Measurements from ENCODE around the gene AMMECR1. TPM values are rescaled to one million over a fixed set of nuclear protein-coding genes. Genes with fewer than 3 reads are reported as not detected.
"Not testable (repeated sequence)": the region's sequence is repeated elsewhere in the genome, so short reads cannot be mapped to it uniquely, and the experiment has no call there.

The AMMECR1 gene
- total RNA-seq, 1 donor from 2014 or later: 12.0 TPM

- DNase-seq: no peak
Measured at GRCh38 chrX:110257889-110258288, 60.0 kb downstream of the AMMECR1 start.

- no peak for DNase-seq
Measured at GRCh38 chrX:110252711-110253110, 65.2 kb downstream of the AMMECR1 start.

- DNase-seq: no peak
Measured at GRCh38 chrX:110251961-110252360, 65.9 kb downstream of the AMMECR1 start.

GRCh38 chrX:110251526-110251925, 66.4 kb downstream of the AMMECR1 start:
- DNase-seq: no peak

DNA sequence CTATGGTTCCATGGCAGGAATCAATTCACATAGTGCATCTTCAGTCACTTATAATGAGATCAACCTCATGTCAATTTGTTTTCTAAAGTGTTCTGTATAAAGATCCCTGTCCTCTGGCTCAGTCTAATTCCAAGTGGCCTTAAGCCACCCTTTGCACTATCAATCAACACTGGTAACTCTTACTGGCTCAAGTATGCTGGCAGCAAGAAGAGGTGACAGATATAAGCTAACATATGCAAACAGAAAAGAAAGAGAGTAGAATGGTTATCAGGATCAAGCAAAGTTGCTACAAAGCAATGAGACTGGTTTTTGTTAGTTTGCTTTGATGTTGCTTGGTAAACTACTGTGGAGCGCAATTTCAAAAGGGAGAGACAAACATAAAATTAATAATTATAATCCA, 67.0 kb downstream of the AMMECR1 start:
- no peak for DNase-seq

DNA sequence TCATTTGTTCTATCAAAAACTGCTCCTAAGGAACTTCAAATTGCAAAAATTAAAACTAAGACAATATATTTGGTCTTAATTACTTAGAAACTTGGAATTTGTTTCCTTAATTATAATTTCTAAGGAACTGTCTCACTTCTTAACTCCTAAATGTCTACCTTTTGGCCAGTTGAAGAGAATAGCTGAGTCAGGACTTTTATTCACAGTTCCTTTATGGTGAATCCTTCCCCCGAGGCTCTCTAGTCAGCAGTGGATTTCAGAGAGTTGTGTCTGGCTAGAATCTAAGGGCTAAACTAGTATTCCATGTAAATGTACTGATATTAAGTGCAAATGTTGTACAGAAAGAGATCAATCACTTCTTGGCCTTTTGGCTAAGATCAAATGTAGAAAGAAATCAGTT, 69.3 kb downstream of the AMMECR1 start:
- DNase-seq: no peak

DNA sequence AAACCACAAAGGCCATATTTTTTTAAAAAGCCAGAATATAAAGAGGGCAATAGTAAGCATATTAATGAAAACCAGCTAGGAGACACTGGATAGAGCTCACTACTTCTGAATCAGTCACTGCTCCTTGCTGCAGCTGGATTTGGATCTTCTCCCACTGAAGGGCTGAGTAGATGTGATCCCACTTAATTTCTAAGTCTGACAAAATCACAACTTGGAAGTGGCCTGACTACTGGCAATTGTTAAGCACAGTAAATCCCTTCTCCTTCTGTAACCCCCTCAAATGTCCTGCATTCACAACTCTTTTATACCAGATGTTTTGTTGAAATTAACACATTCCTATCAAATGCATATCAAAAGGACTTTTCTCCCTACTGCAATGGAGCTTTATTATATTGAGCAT, 72.9 kb downstream of the AMMECR1 start:
- no peak for DNase-seq

DNA sequence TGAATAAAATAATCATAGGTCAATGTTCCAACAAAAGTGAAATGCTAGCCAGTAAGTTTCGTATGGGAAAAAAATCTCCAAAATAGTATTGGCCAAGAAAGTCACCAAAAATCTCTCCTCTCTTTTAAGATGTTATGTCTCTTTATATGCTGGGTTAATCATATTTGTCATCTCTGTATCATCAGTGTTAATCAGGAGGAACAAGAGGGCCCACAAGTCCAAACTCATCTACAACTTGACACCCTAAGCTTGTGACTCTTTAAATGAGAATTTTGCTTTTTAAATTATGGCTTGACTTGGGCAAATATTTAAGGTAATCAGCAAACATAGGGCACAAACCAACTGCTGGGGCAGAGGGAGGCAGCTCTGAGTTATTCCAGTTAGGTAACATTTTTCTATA, 75.5 kb downstream of the AMMECR1 start:
- DNase-seq: no peak

- DNase-seq: no peak
Measured at GRCh38 chrX:110241816-110242215, 76.1 kb downstream of the AMMECR1 start.

DNA sequence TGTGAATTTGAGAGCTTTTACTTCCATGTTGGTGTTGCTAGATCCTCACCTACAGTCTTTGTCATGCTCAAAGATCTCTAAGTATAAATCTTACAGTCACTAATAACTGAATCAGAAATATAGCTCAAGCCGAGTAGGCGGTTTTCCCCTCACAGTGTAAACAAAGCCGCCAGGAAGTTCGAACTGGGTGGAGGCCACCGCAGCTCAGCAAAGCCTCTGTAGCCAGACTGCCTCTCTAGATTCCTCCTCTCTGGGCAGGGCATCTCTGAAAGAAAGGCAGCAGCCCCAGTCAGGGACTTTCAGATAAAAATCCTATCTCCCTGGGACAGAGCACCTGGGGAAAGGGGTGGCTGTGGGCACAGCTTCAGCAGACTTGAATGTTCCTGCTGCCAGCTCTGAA, 79.6 kb downstream of the AMMECR1 start:
- not testable (repeated sequence) for DNase-seq

GRCh38 chrX:110231485-110231884, 86.4 kb downstream of the AMMECR1 start:
- not testable (repeated sequence) for DNase-seq

DNA sequence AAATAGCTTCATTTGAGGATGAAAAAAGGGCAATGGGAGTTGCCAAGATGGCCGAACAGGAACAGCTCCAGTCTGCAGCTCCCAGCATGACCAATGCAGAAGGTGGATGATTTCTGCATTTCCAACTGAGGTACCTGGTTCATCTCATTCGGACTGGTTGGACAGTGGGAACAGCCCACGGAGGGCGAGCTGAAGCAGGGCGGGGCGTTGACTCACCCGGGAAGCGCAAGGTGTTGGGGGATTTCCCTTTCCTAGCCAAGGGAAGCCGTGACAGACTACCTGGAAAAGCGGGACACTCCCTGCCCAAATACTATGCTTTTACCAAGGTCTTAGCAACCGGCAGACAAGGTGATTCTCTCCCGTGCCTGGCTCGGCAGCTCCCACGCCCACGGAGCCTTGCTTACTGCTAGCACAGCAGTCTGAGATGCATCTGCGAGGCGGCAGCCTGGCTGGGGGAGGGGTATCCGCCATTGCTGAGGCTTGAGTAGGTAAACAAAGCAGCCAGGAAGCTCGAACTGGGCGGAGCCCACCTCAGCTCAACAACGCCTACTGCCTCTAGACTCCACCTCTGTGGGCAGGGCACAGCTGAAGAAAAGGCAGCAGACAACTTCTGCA, 88.3 kb downstream of the AMMECR1 start:
- not testable (repeated sequence) for DNase-seq

- no peak for DNase-seq
Measured at GRCh38 chrX:110228453-110228852, 89.4 kb downstream of the AMMECR1 start.

DNA sequence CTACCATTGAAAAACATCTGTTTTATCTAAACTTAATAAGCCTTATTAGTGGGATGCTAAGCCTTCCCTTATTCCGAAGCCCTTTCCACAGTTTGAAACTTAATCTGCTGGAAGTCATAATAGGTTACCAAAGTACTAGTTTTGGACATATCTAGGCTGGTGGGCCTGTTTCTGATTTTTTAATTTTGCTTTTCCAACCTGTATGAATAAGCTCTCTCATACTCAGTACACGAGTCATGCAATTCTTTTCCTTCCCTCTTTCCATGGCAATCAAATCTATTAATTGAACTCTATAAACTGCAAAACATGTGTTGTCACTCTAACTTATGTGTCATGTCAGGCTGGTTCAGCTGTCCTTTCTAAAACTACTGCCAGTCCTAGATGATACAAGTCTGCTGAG, 91.0 kb downstream of the AMMECR1 start:
- no peak for DNase-seq

DNA sequence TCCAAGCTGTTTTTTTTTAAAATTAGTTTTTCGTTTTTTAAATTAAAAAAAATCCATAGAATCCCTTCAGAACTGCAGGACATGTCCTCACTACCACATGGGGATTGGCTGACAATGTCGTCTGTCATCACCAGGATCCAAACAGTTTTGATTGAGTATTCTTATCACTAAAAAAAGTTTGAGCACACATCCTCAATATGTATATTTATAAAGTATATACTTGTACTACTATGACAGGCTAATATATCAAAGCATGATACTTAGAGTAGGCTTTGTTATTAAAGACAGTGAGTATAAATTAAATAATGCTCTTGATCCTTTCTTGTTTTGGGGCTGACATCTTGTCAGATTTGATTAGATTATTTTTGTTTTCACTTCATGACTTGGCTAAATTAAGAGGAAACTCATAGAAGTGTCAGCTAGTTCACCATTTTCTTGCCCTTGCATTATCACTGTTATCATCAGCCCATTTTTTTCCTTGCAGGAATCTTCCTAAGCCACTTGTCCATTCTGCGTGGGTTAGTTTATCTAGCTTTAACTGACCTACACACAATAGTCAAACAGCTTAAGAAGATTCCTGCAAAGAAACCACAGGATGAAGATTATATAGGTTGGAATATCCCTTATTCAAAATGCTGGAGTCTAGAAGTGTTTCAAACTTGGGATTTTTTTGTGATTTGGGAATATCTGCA, 92.8 kb downstream of the AMMECR1 start:
- no peak for DNase-seq

DNA sequence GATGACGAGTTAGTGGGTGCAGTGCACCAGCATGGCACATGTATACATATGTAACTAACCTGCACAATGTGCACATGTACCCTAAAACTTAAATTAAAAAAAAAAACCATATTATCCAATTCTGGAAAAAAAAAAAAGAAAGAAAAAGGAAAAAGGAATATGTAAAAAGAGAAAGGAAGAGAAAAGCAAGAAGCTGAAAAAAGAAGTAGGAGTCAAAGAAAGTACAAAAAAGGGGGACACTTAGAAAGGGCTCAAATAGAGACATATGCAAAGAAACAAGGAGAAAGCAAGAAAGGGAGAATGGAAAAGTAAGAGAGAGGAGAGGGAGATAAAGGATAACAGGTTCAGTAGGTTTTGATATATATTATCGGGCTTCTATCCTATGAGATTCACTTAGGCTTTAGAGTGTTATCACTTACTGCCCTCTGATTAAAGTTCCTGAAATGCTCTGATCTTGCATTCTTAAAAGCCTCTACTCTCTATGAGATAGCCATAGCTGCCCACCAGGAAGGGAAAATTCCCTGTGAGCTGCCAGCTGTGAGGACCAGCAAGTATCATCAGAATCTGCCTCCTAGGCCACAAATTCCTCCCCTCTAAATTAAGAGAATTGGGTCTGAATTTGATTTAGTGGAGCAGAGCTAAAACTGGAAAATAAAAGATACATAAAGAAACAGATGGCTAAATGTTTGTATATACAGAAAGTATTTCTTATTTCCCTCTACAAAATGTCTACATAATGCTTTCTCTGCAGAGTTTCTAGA, 95.2 kb downstream of the AMMECR1 start:
- DNase-seq: no peak

GRCh38 chrX:110219920-110220319, 98.0 kb downstream of the AMMECR1 start:
- no peak for DNase-seq

DNA sequence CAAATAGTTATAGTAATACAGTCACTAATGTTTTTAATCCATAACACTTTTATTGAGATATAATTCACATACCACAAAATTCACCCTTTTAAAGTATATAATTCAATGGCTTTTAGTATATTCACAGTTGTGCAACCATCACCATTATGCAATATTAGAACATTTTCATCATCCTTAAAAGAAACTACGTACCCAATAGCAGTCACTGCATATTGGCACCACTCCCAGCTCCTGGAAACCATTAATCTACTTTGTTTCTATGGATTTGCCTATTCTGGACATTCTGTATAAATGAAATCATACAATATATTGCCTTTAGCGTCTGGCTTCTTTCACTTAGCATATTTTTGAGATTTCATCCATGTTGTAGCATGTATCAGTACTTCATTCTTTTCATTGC, 99.3 kb downstream of the AMMECR1 start:
- no peak for DNase-seq

DNA sequence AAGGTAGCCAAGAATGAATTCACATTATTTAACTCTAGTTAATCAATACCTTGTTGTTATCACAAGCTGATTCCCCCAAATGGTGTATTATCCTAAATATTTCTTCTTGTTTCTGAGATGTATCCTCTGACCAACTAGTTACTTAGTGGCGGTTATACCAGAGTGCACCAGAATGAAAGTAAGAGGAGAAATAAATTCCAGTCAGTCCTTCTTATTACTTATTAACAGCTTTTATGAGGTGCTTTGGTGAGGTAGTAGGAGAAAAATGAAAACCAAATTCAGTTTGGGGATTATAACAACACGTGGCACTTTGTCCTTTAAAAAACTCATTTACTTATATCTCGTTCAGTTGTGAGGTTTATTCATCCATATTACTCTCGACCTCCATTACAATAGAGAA, 101.9 kb downstream of the AMMECR1 start:
- DNase-seq: no peak

DNA sequence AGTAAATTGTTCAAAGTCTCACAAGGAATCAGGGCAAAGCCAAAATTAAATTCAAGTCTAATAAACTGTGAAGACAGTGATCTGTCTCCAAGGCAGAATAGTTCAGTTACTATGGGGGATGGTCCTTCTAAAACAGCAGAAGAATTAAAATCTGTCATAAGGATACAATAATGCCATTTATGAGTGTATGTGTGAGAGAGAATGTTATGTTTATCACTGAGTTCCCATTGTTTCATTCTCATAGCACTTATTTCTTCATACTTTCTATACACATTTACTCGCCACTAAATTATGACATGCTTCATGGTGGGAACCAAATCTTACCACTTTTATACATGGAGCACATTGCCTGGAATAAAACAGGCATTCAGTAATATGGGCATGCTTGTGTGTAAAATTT, 102.5 kb downstream of the AMMECR1 start:
- DNase-seq: no peak

- no peak for DNase-seq
Measured at GRCh38 chrX:110214684-110215083, 103.2 kb downstream of the AMMECR1 start.

DNA sequence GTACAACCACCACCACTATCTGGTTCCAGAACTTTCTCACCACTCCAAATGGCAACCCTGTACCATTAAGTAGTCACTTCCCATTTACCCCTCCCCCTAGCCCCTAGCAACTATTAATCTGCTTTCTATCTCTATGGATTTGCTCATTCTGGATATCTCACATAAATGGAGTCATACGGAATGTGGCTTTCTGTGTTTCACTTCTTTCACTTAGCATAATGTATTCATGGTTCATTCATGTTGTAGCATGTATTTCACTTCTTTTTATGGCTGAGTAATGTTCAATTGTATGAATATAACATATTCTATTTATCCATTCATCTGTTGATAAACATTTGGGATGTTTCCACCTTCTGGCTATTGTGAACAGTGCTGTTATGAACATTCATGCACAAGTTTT, 104.7 kb downstream of the AMMECR1 start:
- DNase-seq: no peak

GRCh38 chrX:110212299-110212698, 105.6 kb downstream of the AMMECR1 start:
- DNase-seq: no peak

GRCh38 chrX:110211340-110211739, 106.5 kb downstream of the AMMECR1 start:
- no peak for DNase-seq

All from skin of body (tissue), 2 donors.